ENCODE measurements around the gene TNF. TPM values are rescaled to one million over a fixed set of nuclear protein-coding genes. Genes with fewer than 3 reads are reported as not detected.
A peak's percentile ranks its signal among the peaks of the same experiment; 100 is the strongest.

TNF gene
- total RNA-seq, 1 experiment from 2014 or later: 0.64 TPM

GRCh38 chr6:31617010-31617409 is 41.6 kb downstream of the TNF start:
- ATAC-seq (no peak), DNase-seq (ENCODE audit: low read depth, low spot score) (no peak)
- BruUV-seq (replicated peaks): no TSS peak
- Histone ChIP-seq H3K27me3 (ENCODE audit: control insufficient read depth, insufficient read depth, low read length) (no peaks in the 10 kb centered on the region), H3K36me3 (ENCODE audit: control insufficient read depth, insufficient read depth, low read length) (peaks cover 7% of the 10 kb centered on the region; the same call in 1 of the 2 replicates), H3K4me1 (ENCODE audit: control insufficient read depth, insufficient read depth, low read length) (peaks cover 4% of the 10 kb centered on the region), H3K27ac (ENCODE audit: low read length) (no peak overlapping the region), H3K9me3 (ENCODE audit: control insufficient read depth, insufficient read depth, low read depth, low read length) (no peaks in the 10 kb centered on the region), H3K4me3 (ENCODE audit: low read depth in 2 of 2, low read length in 2 of 2) (no peak overlapping the region)
- ChIA-PET POLR2A (interaction anchor here (0.6 kb wide), 2 partner anchors 29 to 59 kb away, joined by 6 to 10 read pairs; no protein-coding TSS in a partner anchor), CTCF (no interaction called here)
- TF ChIP-seq POLR2AphosphoS5 (IDR thresholded peaks at IDR 0.05; ENCODE audit: low read depth, low read length): no peak
- TF ChIP-seq CTCF (IDR thresholded peaks at IDR 0.05): no peak
- no peak for TF ChIP-seq REST (IDR thresholded peaks at IDR 0.05; ENCODE audit: insufficient read depth in 1 of 2, low read depth in 2 of 2, low read length in 1 of 2)
- TF ChIP-seq TCF7L2 (IDR thresholded peaks at IDR 0.05; ENCODE audit: low read depth, low read length): no peak
- TF ChIP-seq SIN3A (IDR thresholded peaks at IDR 0.05; ENCODE audit: borderline replicate concordance, insufficient read depth, low read depth, low read length): no peak
- in situ Hi-C loops (cut with HindIII; ENCODE audit: low pct_unique_long_range_greater_than_20kb, low sequenced_read_pairs) (no loop called here), intact Hi-C loops (cut with micrococcal nuclease; ENCODE audit: unreplicated experiment) (no loop called here)

- ChIA-PET POLR2A (no interaction called here), CTCF (no interaction called here)
- Histone ChIP-seq H3K36me3 (ENCODE audit: control insufficient read depth, insufficient read depth, low read length) (peaks cover 15% of the 10 kb centered on the region), H3K4me3 (ENCODE audit: low read depth in 2 of 2, low read length in 2 of 2) (peak overlapping the region; percentile 58 to 76), H3K4me1 (ENCODE audit: control insufficient read depth, insufficient read depth, low read length) (peaks cover 12% of the 10 kb centered on the region), H3K27me3 (ENCODE audit: control insufficient read depth, insufficient read depth, low read length) (no peaks in the 10 kb centered on the region), H3K27ac (ENCODE audit: low read length) (peak overlapping the region; percentile 92), H3K9me3 (ENCODE audit: control insufficient read depth, insufficient read depth, low read depth, low read length) (no peaks in the 10 kb centered on the region)
- in situ Hi-C loops (cut with HindIII; ENCODE audit: low pct_unique_long_range_greater_than_20kb, low sequenced_read_pairs): no loop called here
- peak; percentile 95 for DNase-seq (ENCODE audit: low read depth, low spot score)
- TF ChIP-seq SIN3A (IDR thresholded peaks at IDR 0.05; ENCODE audit: borderline replicate concordance, insufficient read depth, low read depth, low read length): 0 out of 2 replicates have a peak, but pooled peaks have one; percentile 71
- peak; percentile 89 for TF ChIP-seq POLR2AphosphoS5 (IDR thresholded peaks at IDR 0.05; ENCODE audit: low read depth, low read length)
- no peak for TF ChIP-seq REST (IDR thresholded peaks at IDR 0.05; ENCODE audit: insufficient read depth in 1 of 2, low read depth in 2 of 2, low read length in 1 of 2)
- BruUV-seq (replicated peaks): TSS peak; percentile 100
- peak; percentile 93 for ATAC-seq
- intact Hi-C loops (cut with micrococcal nuclease; ENCODE audit: unreplicated experiment): no loop called here
Observed at GRCh38 chr6:31619805-31620585, 44.6 kb downstream of the TNF start.

Data from Panc1 (cell line).